GM18502 (cell line): Measurements from ENCODE around the gene KRABD2.
A peak's percentile ranks its signal among the peaks of the same experiment; 100 is the strongest.
"Not testable (repeated sequence)": the region's sequence is repeated elsewhere in the genome, so short reads cannot be mapped to it uniquely, and the experiment has no call there.

ENCODE experiments used
- ATAC-seq: cut with Tn5 transposase; IDR thresholded peaks from one replicate; pipeline ENCODE4 v1.9.1; 2021; ENCODE audit warnings: mild to moderate bottlenecking; ENCODE audit not compliant: unreplicated experiment, poor library complexity

KRABD2 gene

DNA sequence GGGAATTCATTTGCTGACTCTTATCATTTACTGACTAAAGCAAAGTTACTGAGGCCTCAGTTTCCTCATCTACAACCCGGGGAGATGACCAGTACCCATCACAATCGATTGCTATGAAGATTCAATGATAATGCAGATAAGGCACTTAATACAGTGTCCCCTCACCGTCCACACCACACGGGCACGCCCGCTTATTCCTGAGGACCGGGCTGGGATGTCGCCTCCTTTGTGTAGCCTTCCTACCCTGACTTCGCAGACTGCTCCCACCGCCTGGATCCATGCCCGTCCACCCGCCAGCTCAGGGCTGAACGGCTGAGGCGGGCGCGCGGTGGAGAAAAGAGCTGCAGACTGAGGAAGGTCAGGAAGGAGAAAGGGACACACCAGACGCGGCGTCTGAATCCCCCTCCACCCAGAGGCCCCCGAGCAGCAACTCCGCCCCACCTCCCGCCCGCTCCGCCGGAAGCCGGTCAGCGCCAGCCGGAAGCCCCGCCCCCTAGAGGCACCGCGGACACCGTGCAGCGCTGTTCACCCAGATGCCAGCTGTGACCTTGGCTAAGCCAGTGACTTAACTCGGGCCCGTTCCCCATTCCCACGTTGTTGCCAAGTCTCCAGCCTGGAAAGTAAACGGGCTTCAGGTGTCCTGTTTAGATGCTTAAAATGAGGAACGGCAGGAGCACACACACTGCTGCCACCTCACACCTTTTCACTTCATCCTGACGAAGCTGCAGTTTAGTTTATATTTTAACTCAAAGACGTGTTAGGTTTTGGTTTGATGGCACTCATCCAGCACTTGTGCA, at the start of gene KRABD2:
KRABD2 (minus strand) TSS at position 434 of the 797 bp plus-strand sequence.
- peak; percentile 92 for ATAC-seq

DNA sequence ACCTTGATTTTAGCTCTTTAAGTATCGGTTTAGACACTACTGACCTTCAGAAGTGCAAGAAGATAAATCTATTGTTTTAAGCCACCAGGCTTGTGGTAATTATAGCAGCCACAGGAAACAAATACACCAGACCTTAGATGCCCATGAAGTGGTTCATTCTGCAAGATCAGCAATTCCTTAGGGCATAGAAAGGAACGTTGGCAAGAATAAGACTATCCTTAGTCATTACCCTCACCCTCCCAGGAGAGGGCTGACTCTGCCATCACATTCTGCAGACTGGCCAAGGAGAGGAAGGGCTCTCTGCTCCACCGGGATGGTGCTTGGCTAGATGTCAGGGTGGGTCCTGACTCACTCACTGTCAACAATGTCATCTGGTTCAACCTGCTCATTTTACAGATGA, 45.1 kb upstream of the KRABD2 start:
- ATAC-seq = no peak

DNA sequence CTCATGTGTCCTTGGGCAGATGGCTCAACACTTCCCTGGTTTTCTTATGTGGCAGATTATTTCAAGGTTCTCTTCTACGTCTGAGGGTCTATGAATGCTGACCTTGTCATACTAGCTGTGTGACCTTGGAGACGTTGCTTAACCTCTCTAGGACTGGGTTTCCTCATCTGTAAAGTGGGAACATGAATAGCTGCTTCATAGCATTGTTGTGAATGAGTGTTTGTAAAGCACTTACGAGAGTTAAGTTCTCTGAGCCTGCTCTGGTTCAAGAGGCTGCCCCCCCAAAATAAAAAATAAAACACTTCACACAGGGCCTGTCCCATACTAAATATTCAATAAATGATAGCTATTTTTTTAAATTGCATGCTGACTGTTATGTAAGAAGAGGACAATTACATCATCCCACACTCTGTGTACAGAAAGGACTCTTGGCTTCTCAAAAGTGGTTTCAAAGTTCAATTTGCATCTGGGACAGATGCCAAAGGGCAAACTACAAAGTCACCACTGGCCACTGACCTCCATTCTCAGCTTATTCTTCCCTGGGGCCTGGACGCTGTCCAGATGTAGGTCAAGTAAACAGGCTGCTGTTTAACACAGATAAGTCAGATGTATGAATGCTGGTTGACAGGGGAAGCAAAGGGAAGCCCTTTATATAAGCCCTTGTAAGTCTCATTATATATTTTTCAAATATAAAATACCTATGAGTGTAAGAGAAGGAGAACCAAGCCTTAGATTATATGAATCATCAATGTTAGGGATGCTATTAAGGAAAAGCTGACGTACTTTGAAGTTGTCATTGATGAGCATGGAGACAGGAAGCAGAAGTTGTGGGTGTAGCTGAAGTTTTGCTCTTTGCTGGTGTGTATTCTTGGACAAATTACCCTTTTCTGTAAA, 43.8 kb upstream of the KRABD2 start:
- no peak for ATAC-seq

DNA sequence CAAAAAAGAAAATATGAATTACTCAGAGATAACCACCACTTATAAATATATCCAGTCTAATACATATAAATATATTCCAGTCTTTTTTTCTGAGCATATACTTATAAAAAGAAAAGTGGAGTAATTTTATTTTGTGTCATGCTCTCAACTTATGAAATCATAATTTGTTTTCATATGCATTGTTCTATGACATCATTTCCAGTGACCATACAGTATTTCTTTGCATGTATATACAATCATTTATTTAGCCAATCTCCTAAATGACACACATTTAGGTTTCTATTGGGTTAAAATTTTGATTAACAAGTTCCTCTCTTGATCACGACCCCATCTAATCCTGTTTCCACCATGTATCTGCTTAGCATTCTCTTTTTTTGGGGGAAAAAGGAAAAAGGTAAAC, 42.8 kb upstream of the KRABD2 start:
- no peak for ATAC-seq

DNA sequence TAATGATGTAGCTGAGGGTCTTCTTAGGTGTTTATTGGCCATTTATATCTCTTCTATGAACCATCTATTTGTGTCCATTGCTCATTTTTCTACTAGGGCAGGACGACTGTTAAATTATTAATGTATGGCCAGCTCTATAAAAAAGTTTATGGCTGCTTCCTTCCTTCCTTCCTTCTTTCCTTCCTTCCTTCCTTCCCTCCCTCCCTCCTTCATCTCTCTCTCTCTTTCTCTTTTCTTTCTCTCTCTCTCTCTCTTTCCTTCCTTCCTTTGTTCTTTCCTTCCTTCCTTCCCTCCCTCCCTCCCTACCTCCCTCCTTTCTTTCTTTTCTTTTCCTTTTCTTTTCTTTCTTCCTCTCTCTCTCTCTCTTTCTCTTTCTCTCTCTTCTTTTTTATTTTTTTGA, 42.0 kb upstream of the KRABD2 start:
- ATAC-seq = no peak

DNA sequence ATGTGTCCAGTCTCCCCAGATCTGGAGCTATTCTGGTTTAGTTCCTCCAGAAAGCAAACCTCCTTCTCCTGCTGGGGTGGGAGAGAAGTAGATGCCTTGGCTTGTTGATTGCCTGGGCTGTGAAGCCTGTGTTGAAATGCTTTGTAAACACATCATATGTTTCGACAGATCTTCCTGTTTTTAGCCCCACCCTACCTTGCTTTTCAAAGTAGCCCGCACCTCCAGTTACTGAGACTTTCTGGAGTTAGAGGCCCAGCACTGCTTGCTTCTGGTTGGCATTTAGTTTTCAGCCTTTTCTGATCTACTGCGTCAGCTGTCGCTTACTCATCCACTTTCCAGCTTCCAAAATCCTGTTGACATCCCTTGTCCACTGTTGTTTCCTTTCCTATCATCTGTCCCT, 41.3 kb upstream of the KRABD2 start:
- ATAC-seq = no peak

DNA sequence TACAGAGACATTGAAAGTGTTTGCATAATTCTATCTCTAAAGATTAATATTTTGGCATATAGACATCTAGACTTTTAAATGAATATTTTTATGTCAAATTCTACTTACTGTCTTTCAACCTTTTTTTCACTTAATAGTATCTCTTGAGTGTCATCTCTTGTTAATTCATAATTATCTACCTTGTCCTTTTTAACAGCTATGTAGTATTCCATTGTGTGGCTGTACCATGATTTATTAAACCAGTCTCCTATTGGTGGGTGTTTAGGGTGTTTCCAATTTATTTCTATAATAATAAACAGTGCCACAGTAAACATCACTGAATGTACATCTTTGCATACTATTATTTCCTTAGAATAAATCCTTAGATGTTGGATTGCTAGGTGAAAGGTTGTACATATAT, 37.4 kb upstream of the KRABD2 start:
- no peak for ATAC-seq

DNA sequence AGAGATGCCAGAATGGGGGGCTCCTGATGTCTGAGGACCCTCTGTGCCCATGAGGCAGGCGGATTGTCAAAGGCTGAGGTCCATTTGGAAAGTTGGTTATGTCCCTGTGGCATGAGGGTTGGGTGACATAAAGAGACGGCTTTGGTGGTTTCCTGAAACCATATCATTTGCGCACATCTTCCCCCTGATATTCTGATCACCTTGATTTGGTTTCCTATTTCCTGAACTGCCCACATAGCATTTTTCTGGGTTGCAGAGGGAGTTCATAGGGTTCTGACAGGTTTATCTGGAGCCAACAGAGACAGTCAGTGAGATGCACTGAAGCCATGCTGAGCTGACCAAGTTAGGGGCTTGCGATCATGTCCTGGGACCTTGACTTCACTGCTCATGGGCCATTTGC, 36.8 kb upstream of the KRABD2 start:
- ATAC-seq = no peak

DNA sequence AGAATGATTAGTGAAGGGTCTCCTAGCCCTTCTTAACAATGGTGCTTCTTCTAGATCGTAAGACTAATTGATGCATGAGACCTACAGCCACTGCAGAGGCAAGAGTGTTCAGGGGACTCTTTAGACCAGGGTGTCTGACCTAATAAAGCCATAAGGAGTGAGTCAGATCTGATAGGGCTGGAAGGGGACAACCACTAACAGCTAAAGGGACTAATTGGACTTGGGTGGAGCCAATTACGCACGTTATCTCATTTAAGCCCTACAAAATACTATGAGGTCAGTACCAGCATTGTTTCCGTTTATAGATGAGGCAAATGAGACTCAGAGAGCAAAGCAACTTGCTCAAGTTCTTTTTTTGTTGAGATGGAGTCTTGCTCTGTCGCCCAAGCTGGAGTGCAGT, 35.6 kb upstream of the KRABD2 start:
- no peak for ATAC-seq

DNA sequence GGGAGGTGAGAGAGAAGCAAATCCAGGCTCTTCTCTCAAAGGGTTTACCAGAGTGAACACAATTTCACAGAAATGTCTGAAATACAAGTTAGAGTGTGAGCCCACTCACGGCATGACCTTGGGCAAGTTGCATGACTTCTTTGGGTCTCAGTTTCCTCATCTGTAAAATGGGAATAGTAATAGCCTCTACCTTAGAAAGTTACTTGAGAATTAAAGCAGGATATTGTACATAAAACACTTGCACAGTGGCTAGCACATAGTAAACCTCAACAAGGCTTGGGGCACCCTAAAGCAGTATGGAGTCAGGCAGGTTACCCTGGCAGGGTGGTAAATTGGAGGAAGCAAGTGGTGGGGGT, 34.4 kb upstream of the KRABD2 start:
- no peak for ATAC-seq

DNA sequence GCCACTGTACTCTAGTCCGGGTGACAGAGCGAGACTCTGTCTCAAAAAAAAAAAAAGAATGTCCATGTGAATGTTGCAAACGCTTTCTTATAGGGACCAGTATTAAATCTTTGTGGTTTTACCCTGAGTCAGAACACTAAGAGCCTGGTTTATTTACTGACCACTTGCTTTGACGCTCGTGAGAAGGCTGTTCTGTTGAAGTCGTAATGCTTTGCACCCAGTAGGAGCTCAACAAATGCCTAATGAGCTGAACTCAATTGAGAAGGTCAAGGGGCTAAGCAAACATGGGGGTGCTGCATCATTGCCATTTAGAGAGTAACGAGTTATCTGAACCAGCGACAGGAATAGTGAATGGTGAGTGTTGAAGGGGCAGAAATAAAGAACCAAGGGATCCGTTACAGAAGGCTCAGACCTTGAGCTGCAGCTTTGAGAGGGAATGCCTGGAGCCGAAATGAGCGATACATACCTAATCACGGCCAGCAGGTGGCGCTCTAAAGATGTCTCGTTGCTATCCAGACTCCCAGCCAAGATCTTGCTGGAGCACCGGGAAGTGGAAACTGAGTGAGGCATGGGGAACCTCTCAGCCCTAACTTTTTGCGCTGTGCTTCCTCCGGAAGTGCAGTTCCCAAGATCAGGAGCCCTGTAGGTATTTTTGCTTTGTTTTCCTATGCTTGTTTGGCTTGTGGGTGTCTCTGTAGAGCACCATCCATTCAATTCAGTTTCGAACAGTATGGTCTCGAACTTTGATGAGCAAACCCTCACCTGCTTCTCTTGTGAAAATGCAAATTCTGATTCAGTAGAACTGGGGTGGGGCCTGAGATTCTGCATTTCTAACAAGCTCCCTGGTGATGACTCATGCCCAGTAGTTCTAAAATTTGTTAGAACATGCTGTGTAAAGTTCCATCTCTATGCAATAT, 33.7 kb upstream of the KRABD2 start:
- ATAC-seq = no peak

DNA sequence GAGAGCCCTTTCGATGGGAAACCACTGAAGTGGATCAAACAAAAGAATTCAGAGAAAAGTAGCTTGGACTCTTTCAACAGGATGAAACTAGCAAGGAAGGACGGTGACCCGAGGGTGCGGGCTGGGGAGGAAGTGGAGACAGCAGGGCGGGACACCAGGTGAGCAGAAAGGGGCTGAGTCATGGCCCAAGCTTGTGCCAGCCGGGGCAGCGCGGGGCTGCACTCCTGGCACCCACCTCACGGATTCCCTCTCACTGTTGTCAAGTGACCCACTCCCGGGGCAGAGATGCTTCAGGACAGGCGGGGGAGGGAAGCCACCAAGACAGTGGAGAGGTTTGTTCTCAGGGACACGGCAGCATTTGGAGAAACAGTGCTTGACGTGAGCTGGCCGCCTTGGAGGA, 31.9 kb upstream of the KRABD2 start:
- ATAC-seq = no peak

DNA sequence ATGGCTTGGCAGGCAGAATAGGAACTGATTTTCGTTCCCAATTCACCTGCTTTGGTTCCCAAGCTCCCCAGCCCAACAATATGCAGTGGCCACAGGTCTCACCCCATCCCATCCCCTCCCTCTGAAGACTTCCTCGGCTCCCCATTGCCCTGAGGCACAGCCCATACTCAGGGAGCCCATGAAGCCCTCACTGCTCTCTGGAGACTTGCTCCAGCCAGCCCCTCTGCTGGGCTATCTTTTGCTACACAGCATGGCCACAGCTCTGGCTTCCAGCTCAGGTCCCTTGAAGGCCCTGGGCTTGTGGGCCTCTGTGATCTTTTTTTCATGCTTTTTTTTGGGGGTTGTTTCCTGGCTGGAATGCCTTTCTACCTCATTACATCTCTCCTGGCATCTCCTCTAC, 29.7 kb upstream of the KRABD2 start:
- ATAC-seq = no peak

DNA sequence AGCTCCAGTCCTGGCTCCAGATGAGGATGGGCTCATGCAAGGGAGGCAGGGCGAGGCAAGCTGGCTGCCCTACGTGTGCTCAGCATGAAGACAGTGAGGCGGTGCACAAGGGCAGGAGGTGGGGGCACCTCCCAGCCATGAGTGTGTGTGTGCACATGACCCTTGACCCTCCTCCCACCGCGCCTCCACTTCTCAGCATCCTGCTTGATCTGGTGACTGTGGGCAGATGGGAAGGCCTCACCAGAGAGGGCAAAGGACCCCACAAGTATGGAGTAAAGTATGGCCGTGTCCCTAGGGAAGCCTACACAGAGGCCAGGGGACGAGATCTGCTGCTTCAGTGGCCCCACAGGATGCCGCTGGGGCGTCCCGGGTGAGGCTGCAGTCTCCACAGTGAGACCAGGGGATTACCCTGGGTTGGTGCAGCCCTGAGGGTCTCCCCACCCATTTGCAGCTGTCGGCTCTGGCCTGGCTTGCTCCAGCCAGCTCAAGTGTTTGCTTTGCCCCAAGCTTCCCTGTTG, 29.1 kb upstream of the KRABD2 start:
- no peak for ATAC-seq

DNA sequence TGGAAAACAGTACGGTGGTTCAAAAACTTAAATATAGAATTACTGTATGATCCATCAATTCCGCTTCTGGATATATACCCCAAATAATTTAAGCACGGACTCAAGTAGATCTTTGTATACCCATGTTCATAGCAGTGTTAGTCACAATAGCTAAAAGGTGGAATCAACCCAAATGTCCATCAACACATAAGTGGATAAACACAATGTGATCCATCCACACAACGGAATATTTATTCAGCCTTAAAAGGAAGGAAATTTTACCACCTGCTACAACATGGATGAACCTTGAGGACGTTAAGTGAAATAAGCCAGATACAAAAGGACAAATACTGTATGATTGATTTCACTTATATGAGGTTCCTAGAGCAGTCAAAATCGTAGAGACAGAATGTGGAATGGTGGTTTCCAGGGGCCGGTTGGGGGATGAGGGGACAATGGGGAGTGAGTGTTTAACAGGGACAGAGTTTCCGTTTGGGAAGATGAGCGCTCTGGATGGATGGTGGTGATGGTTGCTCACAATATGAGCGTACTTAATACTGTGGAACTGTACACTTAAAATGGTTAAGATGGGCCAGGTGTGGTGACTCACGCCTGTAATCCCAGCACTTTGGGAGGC, 26.5 kb upstream of the KRABD2 start:
- ATAC-seq = no peak

DNA sequence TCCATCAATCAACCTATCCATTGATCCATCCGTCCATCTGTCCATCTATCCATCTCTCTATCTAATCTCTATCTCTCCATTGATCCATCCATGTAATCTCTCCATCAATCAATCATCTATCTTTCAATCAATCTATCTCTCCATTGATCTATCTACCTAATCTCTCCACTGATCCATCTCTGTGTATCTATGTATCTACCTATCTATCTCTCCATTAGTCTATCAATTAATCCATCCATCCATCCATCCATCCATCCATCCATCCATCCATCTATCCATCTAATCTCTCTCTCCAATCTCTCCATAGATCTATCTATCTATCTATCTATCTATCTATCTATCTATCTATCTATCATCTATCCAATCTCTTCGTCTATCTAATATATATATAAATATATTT, 24.6 kb upstream of the KRABD2 start:
- ATAC-seq = no peak

DNA sequence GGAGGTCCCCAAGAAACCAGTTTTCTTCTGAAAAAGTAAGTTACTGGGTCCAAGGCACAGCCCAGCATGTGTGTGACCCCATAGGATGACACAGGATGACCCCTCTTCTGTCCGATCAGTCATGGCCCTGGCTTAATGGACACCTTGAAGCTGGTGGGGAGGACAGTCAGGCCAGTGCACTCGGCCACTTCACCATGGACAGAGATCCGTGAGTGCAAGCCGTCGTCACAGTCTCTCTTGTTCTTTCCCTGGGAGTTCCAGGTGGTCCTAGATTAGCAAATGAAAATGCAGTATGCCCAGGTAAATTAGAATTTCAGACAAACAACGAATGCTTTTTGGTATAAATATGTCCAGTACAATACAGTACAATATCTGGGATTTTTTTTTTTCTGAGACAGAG, 22.5 kb upstream of the KRABD2 start:
- no peak for ATAC-seq

DNA sequence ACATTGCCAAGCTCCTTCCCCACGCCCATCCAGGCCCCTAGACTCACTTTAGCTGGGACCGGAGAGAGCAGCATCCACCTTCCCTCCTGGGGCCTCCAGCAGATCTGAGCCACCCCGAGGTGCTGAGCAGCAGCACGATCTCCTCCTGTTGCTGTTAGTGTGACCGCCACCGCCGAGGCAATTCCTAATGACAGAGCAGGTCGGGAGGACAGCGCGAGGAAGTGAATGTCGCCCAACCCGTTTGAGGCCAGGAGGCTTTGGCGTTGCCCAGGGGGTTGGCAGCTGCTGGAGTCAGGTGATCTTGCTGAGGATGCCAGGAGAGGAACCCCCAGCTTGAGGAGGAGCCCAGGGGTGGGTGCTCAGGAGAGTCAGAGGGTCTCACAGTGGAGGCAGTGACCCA, 21.1 kb upstream of the KRABD2 start, which contains the start of gene RNF222:
RNF222 (minus strand) TSS at position 192 of the 400 bp plus-strand sequence. CDS start 4,366 bp downstream, outside the sequence.
- no peak for ATAC-seq

DNA sequence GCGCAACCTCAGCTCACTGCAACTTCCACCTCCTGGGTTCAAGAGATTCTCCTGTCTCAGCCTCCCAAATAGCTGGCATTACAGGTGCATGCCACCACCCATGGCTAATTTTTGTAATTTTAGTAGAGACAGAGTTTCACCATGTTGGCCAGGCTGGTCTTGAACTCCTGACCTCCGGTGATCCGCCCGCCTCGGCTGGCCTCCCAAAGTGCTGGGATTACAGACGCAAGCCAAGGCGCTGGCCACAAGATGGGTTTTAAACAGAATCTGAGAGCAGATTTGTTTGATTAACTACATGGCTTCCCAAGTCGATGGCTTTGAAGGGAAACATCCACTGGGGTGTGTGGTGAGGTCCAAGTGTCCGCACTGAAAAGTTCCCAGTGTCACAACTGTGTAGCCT, 18.0 kb upstream of the KRABD2 start:
- not testable (repeated sequence) for ATAC-seq
